SK-N-SH (cell line): Measurements from ENCODE around the gene EVI2B.

Source experiments
- ELF1 ChIP-seq: IDR thresholded peaks from 2 replicates; pipeline ENCODE4 v1.4.0; 2012
- EP300 ChIP-seq, 2 experiments: IDR thresholded peaks; 2 replicates each; pipeline versions ENCODE4 v1.4.0 to v1.6.1; 2012; ENCODE audit warnings: borderline replicate concordance in 1 of 2, low read depth in 1 of 2, low read length in 1 of 2
- FOSL2 ChIP-seq: IDR thresholded peaks from 2 replicates; pipeline ENCODE4 v1.4.0; 2012; ENCODE audit warnings: low read depth, mild to moderate bottlenecking, moderate library complexity, borderline replicate concordance
- FOXM1 ChIP-seq: IDR thresholded peaks from 2 replicates; pipeline ENCODE4 v1.4.0; 2012; ENCODE audit warnings: low read depth, mild to moderate bottlenecking
- GATA2 ChIP-seq: sonication (generic); formaldehyde crosslinking; IDR thresholded peaks from 2 replicates; pipeline ENCODE4 v1.5.0; 2020; ENCODE audit warnings: mild to moderate bottlenecking, missing genetic modification reagents
- MXI1 ChIP-seq: IDR thresholded peaks from 2 replicates; pipeline ENCODE4 v1.6.1; 2012; ENCODE audit warnings: mild to moderate bottlenecking, low read depth, low read length, improper control_type of control experiment
- NRF1 ChIP-seq: IDR thresholded peaks from 2 replicates; pipeline ENCODE4 v1.6.1; 2012; ENCODE audit warnings: low read depth, mild to moderate bottlenecking, low read length
- POLR2AphosphoS5 ChIP-seq: IDR thresholded peaks from 2 replicates; pipeline ENCODE4 v1.6.1; 2012; ENCODE audit warnings: low read depth, low read length
- TCF12 ChIP-seq: IDR thresholded peaks from 2 replicates; pipeline ENCODE4 v1.4.0; 2012
- TF ChIP-seq, protein P1 (sequence below): fragments of 200-600 bp; sonication (generic); IDR thresholded peaks from 2 replicates; pipeline ENCODE4 v1.6.1; 2017; ENCODE audit warnings: antibody characterized with exemption, mild to moderate bottlenecking, moderate library complexity
- TF ChIP-seq, protein P2 (sequence below): IDR thresholded peaks from 2 replicates; pipeline ENCODE4 v1.6.1; 2012; ENCODE audit warnings: mild to moderate bottlenecking, low read depth, low read length, moderate library complexity
- TF ChIP-seq, protein P3 (sequence below): IDR thresholded peaks from 2 replicates; pipeline ENCODE4 v1.4.0; 2012; ENCODE audit warnings: low read depth

DNA sequence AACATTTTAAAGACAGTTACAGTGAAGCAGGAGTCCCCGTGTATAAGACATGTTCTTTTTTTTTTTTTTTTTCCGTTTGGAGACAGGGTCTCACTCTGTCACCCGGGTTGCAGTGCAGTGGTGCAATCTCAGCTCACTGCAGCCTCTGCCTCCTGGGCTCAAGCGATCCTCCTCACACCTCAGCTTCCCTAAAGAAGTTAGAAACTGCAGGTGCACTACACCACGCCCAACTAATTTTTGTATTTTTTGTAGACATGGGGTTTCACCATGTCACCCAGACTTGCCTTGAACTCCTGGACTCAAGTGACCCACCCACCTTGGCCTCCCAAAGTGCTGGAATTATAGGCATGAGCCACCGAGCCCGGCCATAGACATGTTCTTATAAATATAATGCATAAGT, 3.0 kb downstream of the EVI2B start:
- TF ChIP-seq ELF1 (no peak), MXI1 (no peak), TCF12 (no peak), EP300 (IDR thresholded peaks at IDR 0.05; ENCODE audit: borderline replicate concordance in 1 of 2, low read depth in 1 of 2, low read length in 1 of 2) (no peak), POLR2AphosphoS5 (no peak), FOSL2 (no peak), FOXM1 (no peak), GATA2 (CRISPR knock-in tag) (no peak), NRF1 (no peak)
- TF ChIP-seq, protein P1, sequence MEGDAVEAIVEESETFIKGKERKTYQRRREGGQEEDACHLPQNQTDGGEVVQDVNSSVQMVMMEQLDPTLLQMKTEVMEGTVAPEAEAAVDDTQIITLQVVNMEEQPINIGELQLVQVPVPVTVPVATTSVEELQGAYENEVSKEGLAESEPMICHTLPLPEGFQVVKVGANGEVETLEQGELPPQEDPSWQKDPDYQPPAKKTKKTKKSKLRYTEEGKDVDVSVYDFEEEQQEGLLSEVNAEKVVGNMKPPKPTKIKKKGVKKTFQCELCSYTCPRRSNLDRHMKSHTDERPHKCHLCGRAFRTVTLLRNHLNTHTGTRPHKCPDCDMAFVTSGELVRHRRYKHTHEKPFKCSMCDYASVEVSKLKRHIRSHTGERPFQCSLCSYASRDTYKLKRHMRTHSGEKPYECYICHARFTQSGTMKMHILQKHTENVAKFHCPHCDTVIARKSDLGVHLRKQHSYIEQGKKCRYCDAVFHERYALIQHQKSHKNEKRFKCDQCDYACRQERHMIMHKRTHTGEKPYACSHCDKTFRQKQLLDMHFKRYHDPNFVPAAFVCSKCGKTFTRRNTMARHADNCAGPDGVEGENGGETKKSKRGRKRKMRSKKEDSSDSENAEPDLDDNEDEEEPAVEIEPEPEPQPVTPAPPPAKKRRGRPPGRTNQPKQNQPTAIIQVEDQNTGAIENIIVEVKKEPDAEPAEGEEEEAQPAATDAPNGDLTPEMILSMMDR: no peak
- TF ChIP-seq, protein P2, sequence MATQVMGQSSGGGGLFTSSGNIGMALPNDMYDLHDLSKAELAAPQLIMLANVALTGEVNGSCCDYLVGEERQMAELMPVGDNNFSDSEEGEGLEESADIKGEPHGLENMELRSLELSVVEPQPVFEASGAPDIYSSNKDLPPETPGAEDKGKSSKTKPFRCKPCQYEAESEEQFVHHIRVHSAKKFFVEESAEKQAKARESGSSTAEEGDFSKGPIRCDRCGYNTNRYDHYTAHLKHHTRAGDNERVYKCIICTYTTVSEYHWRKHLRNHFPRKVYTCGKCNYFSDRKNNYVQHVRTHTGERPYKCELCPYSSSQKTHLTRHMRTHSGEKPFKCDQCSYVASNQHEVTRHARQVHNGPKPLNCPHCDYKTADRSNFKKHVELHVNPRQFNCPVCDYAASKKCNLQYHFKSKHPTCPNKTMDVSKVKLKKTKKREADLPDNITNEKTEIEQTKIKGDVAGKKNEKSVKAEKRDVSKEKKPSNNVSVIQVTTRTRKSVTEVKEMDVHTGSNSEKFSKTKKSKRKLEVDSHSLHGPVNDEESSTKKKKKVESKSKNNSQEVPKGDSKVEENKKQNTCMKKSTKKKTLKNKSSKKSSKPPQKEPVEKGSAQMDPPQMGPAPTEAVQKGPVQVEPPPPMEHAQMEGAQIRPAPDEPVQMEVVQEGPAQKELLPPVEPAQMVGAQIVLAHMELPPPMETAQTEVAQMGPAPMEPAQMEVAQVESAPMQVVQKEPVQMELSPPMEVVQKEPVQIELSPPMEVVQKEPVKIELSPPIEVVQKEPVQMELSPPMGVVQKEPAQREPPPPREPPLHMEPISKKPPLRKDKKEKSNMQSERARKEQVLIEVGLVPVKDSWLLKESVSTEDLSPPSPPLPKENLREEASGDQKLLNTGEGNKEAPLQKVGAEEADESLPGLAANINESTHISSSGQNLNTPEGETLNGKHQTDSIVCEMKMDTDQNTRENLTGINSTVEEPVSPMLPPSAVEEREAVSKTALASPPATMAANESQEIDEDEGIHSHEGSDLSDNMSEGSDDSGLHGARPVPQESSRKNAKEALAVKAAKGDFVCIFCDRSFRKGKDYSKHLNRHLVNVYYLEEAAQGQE: no peak
- TF ChIP-seq, protein P3, sequence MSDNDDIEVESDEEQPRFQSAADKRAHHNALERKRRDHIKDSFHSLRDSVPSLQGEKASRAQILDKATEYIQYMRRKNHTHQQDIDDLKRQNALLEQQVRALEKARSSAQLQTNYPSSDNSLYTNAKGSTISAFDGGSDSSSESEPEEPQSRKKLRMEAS: no peak
